Esophagus squamous epithelium (tissue), 5 donors: Measurements from ENCODE around the gene MARCHF2. TPM values are rescaled to one million over a fixed set of nuclear protein-coding genes. Genes with fewer than 3 reads are reported as not detected.

Experiments used
- DNase-seq: peaks from one replicate; lab custom pipeline; 2025; lab: John Stamatoyannopoulos, UW
- H3K27ac ChIP-seq, 4 donors: fragments of 200-600 bp; sonication (generic); one replicate each; pipeline ENCODE4 v1.5.1; 2016 to 2019; ENCODE audit warnings: mild to moderate bottlenecking in 1 of 4
- H3K27me3 ChIP-seq, 4 donors: fragments of 200-600 bp; sonication (generic); 1 replicate in 3 of 4; 2 replicates in 1 of 4; pipeline versions ENCODE4 v1.5.1 to v1.6.0; 2017 to 2021; ENCODE audit warnings: antibody characterized with exemption in 1 of 4
- H3K36me3 ChIP-seq, 3 donors: fragments of 200-600 bp; sonication (generic); one replicate each; pipeline ENCODE4 v1.5.1; 2016 to 2019
- H3K4me1 ChIP-seq, 3 donors: fragments of 200-600 bp; sonication (generic); one replicate each; pipeline ENCODE4 v1.5.1; 2017 to 2019
- H3K4me3 ChIP-seq, 4 donors: fragments of 200-600 bp; sonication (generic); 1 replicate in 3 of 4; 2 replicates in 1 of 4; pipeline ENCODE4 v1.5.1; 2016 to 2019; ENCODE audit warnings: mild to moderate bottlenecking in 2 of 4, moderate library complexity in 1 of 4
- H3K9me3 ChIP-seq, 3 donors: fragments of 200-600 bp; sonication (generic); one replicate each; pipeline ENCODE4 v1.5.1; 2016 to 2019
- POLR2A ChIP-seq, 4 donors: fragments of 450-650 bp; IDR thresholded peaks; one replicate each; pipeline ENCODE4 v1.6.1; 2017; ENCODE audit warnings: antibody characterized with exemption in 4 of 4, mild to moderate bottlenecking in 4 of 4, moderate library complexity in 3 of 4
- WGBS, 2 donors: methylation state at CpG; one replicate each; pipeline ENCODE4 v1.1.5; 2018; 5-methylcytosine and 5-hydroxymethylcytosine counted together
- intact Hi-C: fragments of 100-400 bp; cut with DNase I; formaldehyde crosslinking; loops from one replicate; pipeline ENCODE4 v1.15.0; 2022
- total RNA-seq, 4 donors: library from RNA; depleted of rRNA; stranded (reverse); fragments of >200 nt; gene quantifications; one replicate each; pipeline ENCODE4 v1.1.0, GENCODE V29; 2016
- TF ChIP-seq, protein P1 (sequence below), 6 experiments: fragments of 450-650 bp in 4 of 6; fragments of 200-600 bp in 2 of 6; sonication (generic) in 2 of 6; IDR thresholded peaks; one replicate each; pipeline ENCODE4 v1.5.1; 2016 to 2019; ENCODE audit warnings: antibody characterized with exemption in 6 of 6, mild to moderate bottlenecking in 4 of 6, moderate library complexity in 4 of 6
- donor health status: DM: yes; HTN: yes; CAD: no.

The MARCHF2 gene
- total RNA-seq, 4 donors from 2014 or later = 34.5 to 78.9 (median 61.7) TPM

DNA sequence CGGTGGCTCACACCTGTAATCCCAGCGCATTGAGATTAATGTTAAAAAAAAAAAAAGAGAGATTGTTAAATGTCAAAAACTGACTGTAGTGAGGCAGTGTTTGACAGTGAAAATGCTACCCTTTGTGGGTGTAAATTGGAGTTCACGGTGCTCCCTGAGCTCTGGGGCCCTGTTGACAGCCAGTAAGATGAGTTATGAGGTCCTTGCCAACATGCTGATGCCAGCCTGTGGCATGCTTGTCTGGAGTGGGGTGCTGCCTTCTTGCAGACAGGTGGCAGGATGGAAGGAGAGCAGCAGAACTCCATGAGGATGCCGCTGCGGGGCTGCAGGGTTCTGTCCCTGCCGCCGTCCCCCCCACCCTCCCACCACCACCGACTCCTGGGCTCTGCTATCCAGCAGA lies 63.4 kb downstream of the MARCHF2 start:
- TF ChIP-seq POLR2A (IDR thresholded peaks at IDR 0.05) = no peak
- TF ChIP-seq, protein P1, sequence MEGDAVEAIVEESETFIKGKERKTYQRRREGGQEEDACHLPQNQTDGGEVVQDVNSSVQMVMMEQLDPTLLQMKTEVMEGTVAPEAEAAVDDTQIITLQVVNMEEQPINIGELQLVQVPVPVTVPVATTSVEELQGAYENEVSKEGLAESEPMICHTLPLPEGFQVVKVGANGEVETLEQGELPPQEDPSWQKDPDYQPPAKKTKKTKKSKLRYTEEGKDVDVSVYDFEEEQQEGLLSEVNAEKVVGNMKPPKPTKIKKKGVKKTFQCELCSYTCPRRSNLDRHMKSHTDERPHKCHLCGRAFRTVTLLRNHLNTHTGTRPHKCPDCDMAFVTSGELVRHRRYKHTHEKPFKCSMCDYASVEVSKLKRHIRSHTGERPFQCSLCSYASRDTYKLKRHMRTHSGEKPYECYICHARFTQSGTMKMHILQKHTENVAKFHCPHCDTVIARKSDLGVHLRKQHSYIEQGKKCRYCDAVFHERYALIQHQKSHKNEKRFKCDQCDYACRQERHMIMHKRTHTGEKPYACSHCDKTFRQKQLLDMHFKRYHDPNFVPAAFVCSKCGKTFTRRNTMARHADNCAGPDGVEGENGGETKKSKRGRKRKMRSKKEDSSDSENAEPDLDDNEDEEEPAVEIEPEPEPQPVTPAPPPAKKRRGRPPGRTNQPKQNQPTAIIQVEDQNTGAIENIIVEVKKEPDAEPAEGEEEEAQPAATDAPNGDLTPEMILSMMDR (IDR thresholded peaks at IDR 0.05) = no peak

DNA sequence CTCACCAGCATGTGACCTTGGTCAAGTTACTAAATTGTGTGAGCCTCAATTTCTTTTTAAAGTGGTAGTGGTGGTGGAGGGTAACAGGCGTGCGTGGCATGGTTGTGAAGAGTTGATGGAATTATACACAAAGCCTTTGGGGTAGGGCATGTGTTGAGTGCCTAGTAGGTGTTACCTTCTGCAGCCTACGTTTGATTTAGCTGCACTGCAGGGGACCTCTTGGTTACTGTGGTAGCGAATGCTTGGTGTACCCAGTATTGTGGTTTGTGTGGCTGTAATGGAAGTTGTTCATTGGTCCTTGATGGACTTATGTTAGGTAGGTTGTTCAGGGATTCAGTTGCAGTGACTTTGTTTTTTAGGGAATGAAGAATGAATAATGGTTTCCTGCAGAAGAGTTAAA lies 64.8 kb downstream of the MARCHF2 start:
- Histone ChIP-seq H3K4me3 (no peak overlapping the region), H3K9me3 (no peaks in the 10 kb centered on the region), H3K4me1 (peaks cover 3 to 53% (median 29%) of the 10 kb centered on the region in 3 donors), H3K27ac (no peak overlapping the region), H3K27me3 (no peaks in the 10 kb centered on the region), H3K36me3 (peaks cover 6 to 90% (median 32%) of the 10 kb centered on the region in 3 donors)
- intact Hi-C loops = no loop called here
- WGBS, 2 donors = 76 to 82% methylated on average over 4 of the region's 4 CpGs
- no peak for DNase-seq
- no peak for TF ChIP-seq POLR2A (IDR thresholded peaks at IDR 0.05)
- TF ChIP-seq, protein P1 (IDR thresholded peaks at IDR 0.05) = no peak

More for the DNA sequence above, 63.4 kb downstream of the MARCHF2 start:
- Histone ChIP-seq H3K27ac (no peak overlapping the region), H3K4me3 (no peak overlapping the region), H3K36me3 (peaks cover 13 to 92% (median 33%) of the 10 kb centered on the region in 3 donors), H3K4me1 (peaks cover 3 to 39% (median 19%) of the 10 kb centered on the region in 3 donors), H3K27me3 (no peaks in the 10 kb centered on the region), H3K9me3 (no peaks in the 10 kb centered on the region)
- intact Hi-C loops = no loop called here
- no peak for DNase-seq
- 71 to 73% methylated on average over 3 of the region's 8 CpGs for WGBS, 2 donors

DNA sequence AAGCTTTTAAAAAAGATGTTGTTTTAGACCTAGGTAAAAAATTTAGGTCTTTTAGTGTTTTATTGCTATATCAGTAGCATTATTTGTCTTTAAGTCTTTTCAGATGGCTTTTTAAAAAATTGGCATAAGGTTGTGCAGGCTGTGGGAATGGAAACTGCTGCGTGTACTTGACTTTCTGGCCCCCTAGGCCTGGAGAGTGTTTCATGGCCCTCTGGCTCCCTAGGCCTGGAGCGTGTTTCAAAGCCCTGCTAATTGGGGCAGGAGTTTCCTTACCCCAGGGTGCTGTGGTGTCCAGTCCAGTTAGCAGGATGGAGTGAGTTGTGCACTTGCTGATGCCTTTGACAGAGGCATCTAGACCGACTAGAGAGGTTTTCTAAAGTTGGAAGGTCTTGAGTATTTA lies 65.5 kb downstream of the MARCHF2 start:
- H3K27ac ChIP-seq = no peak overlapping the region
- H3K9me3 ChIP-seq = no peaks in the 10 kb centered on the region
- no peak for DNase-seq
- WGBS, 2 donors = 36 to 61% methylated on average over 1 to 2 of the region's 3 CpGs
- intact Hi-C loops = no loop called here
- peaks cover 3 to 60% (median 31%) of the 10 kb centered on the region in 3 donors for H3K4me1 ChIP-seq
- H3K4me3 ChIP-seq = no peak overlapping the region
- H3K27me3 ChIP-seq = no peaks in the 10 kb centered on the region
- H3K36me3 ChIP-seq = peaks cover 6 to 90% (median 31%) of the 10 kb centered on the region in 3 donors
- TF ChIP-seq, protein P1 (IDR thresholded peaks at IDR 0.05) = no peak
- no peak for TF ChIP-seq POLR2A (IDR thresholded peaks at IDR 0.05)

DNA sequence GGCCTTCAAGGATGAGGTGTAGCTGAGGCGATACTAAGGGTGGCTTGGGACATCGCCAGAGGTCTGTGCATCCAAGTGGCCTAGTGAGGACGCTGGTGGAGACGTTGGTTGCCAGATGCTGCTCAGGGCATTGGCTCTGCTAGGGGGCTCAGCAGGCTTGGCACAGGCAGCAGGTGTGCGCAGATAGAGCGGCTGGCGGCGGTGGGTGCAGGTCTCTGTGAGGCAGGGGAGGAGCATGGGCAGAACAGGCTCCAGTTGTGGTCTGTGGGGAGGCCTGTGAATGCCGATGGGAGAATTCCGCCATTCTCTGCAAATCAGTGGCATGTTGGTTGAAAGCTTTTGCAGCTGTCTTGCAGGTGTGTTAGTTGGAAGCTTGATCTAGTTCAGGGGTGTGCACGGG lies 68.1 kb downstream of the MARCHF2 start:
- peak overlapping the region in 1 of 4 donors; percentile 6 for H3K4me3 ChIP-seq
- H3K27me3 ChIP-seq = no peaks in the 10 kb centered on the region
- WGBS, 2 donors = 44 to 49% methylated on average over 7 to 11 of the region's 11 CpGs
- H3K9me3 ChIP-seq = no peaks in the 10 kb centered on the region
- H3K4me1 ChIP-seq = peaks cover 9 to 84% (median 44%) of the 10 kb centered on the region in 3 donors
- peak overlapping the region; percentile 61 to 81 (median 72) for H3K27ac ChIP-seq
- intact Hi-C loops = no loop called here
- no peak for DNase-seq
- TF ChIP-seq, protein P1 (IDR thresholded peaks at IDR 0.05) = no peak
- no peak for TF ChIP-seq POLR2A (IDR thresholded peaks at IDR 0.05)
- H3K36me3 ChIP-seq = peaks cover 16 to 90% (median 32%) of the 10 kb centered on the region in 3 donors

DNA sequence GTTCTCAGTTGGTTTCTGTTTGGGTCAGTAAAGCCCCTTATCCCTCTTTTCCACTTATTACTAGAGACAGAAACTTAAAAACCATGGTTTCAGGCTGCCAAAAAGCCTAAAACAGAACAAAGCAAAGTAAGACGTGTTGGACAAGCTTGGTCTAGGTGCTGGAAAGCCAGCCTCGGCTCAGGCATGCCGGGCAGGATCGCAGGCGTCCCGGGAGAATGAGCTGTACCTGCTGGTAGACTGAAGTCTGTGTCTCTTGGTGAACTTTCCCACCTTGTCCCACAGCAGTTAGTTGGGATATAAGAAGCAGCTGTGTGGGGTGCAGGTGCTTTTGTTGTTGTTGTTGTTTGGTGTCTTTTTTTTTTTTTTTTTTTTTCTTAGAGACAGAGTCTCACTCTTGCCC lies 68.5 kb downstream of the MARCHF2 start:
- no peak for TF ChIP-seq POLR2A (IDR thresholded peaks at IDR 0.05)
- TF ChIP-seq, protein P1 (IDR thresholded peaks at IDR 0.05) = no peak
- peaks cover 17 to 90% (median 32%) of the 10 kb centered on the region in 3 donors for H3K36me3 ChIP-seq
- no peaks in the 10 kb centered on the region for H3K27me3 ChIP-seq
- H3K27ac ChIP-seq = peak overlapping the region; percentile 61 to 81 (median 72)
- peaks cover 10 to 88% (median 46%) of the 10 kb centered on the region in 3 donors for H3K4me1 ChIP-seq
- intact Hi-C loops = no loop called here
- DNase-seq = no peak
- no peak overlapping the region for H3K4me3 ChIP-seq
- 28 to 40% methylated on average over 6 of the region's 6 CpGs for WGBS, 2 donors
- H3K9me3 ChIP-seq = no peaks in the 10 kb centered on the region
